ENCODE data around the gene ZSCAN18.

ZSCAN18 gene

GRCh38 chr19:58086825-58087710, 11.0 kb downstream of the ZSCAN18 start:
- DNase-seq: no peak

- DNase-seq: no peak
Measured at GRCh38 chr19:58085348-58085875, 12.6 kb downstream of the ZSCAN18 start.

GRCh38 chr19:58084596-58085347, 13.3 kb downstream of the ZSCAN18 start:
- no peak for DNase-seq

- DNase-seq: no peak
Measured at GRCh38 chr19:58083021-58083420, 15.0 kb downstream of the ZSCAN18 start.

- DNase-seq: no peak
Measured at GRCh38 chr19:58079792-58080191, 18.2 kb downstream of the ZSCAN18 start.

- DNase-seq: no peak
Measured at GRCh38 chr19:58067240-58067912, 30.7 kb downstream of the ZSCAN18 start.

GRCh38 chr19:58063712-58064111, 34.3 kb downstream of the ZSCAN18 start:
- no peak for DNase-seq

GRCh38 chr19:58060231-58060630, 37.8 kb downstream of the ZSCAN18 start:
- no peak for DNase-seq

GRCh38 chr19:58059671-58060078, 38.4 kb downstream of the ZSCAN18 start:
- no peak for DNase-seq

GRCh38 chr19:58059003-58059670, 38.9 kb downstream of the ZSCAN18 start, which contains the start of gene ZNF135:
Gene ZNF135, plus strand, starts transcription at chr19:58059282. Its CDS starts 721 bp downstream, at chr19:58060003.
- DNase-seq: peak; percentile 8

- DNase-seq: no peak
Measured at GRCh38 chr19:58058467-58058866, 39.6 kb downstream of the ZSCAN18 start.

- DNase-seq: no peak
Measured at GRCh38 chr19:58056861-58057260, 41.2 kb downstream of the ZSCAN18 start.

- no peak for DNase-seq
Measured at GRCh38 chr19:58056261-58056660, 41.8 kb downstream of the ZSCAN18 start.

GRCh38 chr19:58054901-58055874, 42.8 kb downstream of the ZSCAN18 start:
- DNase-seq: no peak

- no peak for DNase-seq
Measured at GRCh38 chr19:58053480-58054156, 44.4 kb downstream of the ZSCAN18 start.

GRCh38 chr19:58052256-58052655, 45.8 kb downstream of the ZSCAN18 start:
- no peak for DNase-seq

GRCh38 chr19:58047672-58048071, 50.4 kb downstream of the ZSCAN18 start:
- DNase-seq: no peak

- no peak for DNase-seq
Measured at GRCh38 chr19:58046856-58047255, 51.2 kb downstream of the ZSCAN18 start.

GRCh38 chr19:58045411-58046050, 52.5 kb downstream of the ZSCAN18 start:
- no peak for DNase-seq

- no peak for DNase-seq
Measured at GRCh38 chr19:58044886-58045285, 53.1 kb downstream of the ZSCAN18 start.

Measured in stimulated activated naive CD4-positive, alpha-beta T cell treated with Interleukin-2 at 50 U/mL for 16 hours (primary cell).